Endodermal cell (in vitro differentiated cells): ENCODE results near the gene CALCR. TPM values are rescaled to one million over a fixed set of nuclear protein-coding genes. Genes with fewer than 3 reads are reported as not detected.

ENCODE experiments used
- DNase-seq: peaks from one replicate; pipeline ENCODE4 v3.0.0-alpha.2; 2017
- H3K27ac ChIP-seq: 2 replicates; pipeline ENCODE4 v1.5.1; 2013; ENCODE audit warnings: mild to moderate bottlenecking, low read depth, low read length, moderate library complexity
- H3K27me3 ChIP-seq: 2 replicates; pipeline ENCODE4 v1.6.1; 2013; ENCODE audit warnings: mild to moderate bottlenecking, low read length, moderate library complexity; ENCODE audit not compliant: insufficient read depth, control insufficient read depth, poor library complexity, severe bottlenecking
- H3K36me3 ChIP-seq: 2 replicates; pipeline ENCODE4 v1.7.0; 2013; ENCODE audit warnings: mild to moderate bottlenecking, low read length, moderate library complexity; ENCODE audit not compliant: control insufficient read depth, insufficient read depth
- H3K4me1 ChIP-seq: one replicate; pipeline ENCODE4 v1.7.0; 2013; ENCODE audit warnings: low read length; ENCODE audit not compliant: control insufficient read depth, insufficient read depth
- H3K4me3 ChIP-seq: 2 replicates; pipeline ENCODE4 v1.5.1; 2013; ENCODE audit warnings: mild to moderate bottlenecking, low read length, moderate library complexity
- H3K9ac ChIP-seq: 2 replicates; pipeline ENCODE4 v1.6.1; 2013; ENCODE audit warnings: mild to moderate bottlenecking, low read length, moderate library complexity; ENCODE audit not compliant: poor library complexity, severe bottlenecking; ENCODE audit errors: extremely low read depth
- H3K9me3 ChIP-seq: 2 replicates; pipeline ENCODE4 v1.6.1; 2013; ENCODE audit warnings: mild to moderate bottlenecking, low read length, moderate library complexity; ENCODE audit not compliant: control insufficient read depth
- H3K27ac Mint-ChIP-seq: 2 replicates; pipeline ENCODE4 v1.8.0; 2020; ENCODE audit warnings: mixed read lengths
- H3K27me3 Mint-ChIP-seq: 2 replicates; pipeline ENCODE4 v1.8.0; 2021; ENCODE audit warnings: mild to moderate bottlenecking, mixed read lengths; ENCODE audit not compliant: insufficient read depth
- H3K36me3 Mint-ChIP-seq: 2 replicates; pipeline ENCODE4 v1.8.0; 2020; ENCODE audit warnings: low read depth, mixed read lengths
- H3K4me1 Mint-ChIP-seq: 2 replicates; pipeline ENCODE4 v1.8.0; 2020; ENCODE audit warnings: mixed read lengths
- H3K4me3 Mint-ChIP-seq: 2 replicates; pipeline ENCODE4 v1.8.0; 2020; ENCODE audit warnings: mild to moderate bottlenecking, moderate library complexity, mixed read lengths
- H3K9me3 Mint-ChIP-seq: 2 replicates; pipeline ENCODE4 v1.8.0; 2020; ENCODE audit warnings: mild to moderate bottlenecking, mixed read lengths
- CTCF ChIP-seq: fragments of 200-600 bp; sonication (generic); conservative IDR thresholded peaks from 2 replicates; pipeline ENCODE4 v1.5.0; 2021; ENCODE audit warnings: antibody characterized with exemption, mild to moderate bottlenecking
- WGBS, 2 experiments: methylation state at CpG; one replicate each; pipeline versions ENCODE4 v1.1.5 to v1.1.7; 2013; ENCODE audit warnings: missing lambda C conversion rate in 2 of 2, mixed read lengths in 1 of 2; ENCODE audit not compliant: insufficient coverage in 1 of 2, insufficient read length in 1 of 2; 5-methylcytosine and 5-hydroxymethylcytosine counted together
- total RNA-seq, 2 donors: library from RNA; stranded (reverse); fragmentation: NEBNext Ultra II Directional in 1 of 2; extraction: Animal tissue kit (Norgen Biotek cat#: 25700) in 1 of 2; gene quantifications; 2 replicates in 1 of 2; 3 replicates in 1 of 2; pipeline ENCODE4 v1.2.1, GENCODE V29; 2021

Gene CALCR
- total RNA-seq, 2 donors from 2014 or later = 16.8 to 17.1 TPM

DNA sequence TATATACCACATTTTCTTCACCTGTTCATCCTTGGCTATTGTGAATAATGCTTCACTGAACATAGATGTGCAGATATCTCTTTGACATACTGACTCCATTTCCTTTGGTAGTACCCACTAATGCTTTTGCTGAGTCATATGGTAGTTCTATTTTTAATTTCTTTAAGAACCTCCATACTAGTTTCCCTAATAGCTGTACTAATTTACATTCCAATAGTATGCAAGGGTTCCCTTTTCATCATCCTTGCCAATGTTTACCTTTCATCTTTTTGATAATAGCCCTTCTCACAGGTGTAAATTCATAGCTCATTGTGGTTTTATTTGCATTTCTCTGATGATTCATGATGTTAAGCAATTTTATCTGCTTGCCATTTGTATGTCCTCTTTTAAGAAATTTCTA lies 159.9 kb downstream of the CALCR start:
- Histone ChIP-seq H3K36me3 (no peaks in the 10 kb centered on the region), H3K9ac (no peak overlapping the region), H3K27ac (no peak overlapping the region), H3K4me1 (no peaks in the 10 kb centered on the region), H3K9me3 (no peaks in the 10 kb centered on the region), H3K27me3 (no peaks in the 10 kb centered on the region), H3K4me3 (no peak overlapping the region)
- no peaks in the 10 kb centered on the region for H3K36me3 Mint-ChIP-seq
- no peak overlapping the region for H3K4me3 Mint-ChIP-seq
- DNase-seq = no peak
- H3K27me3 Mint-ChIP-seq = no peaks in the 10 kb centered on the region
- no peaks in the 10 kb centered on the region for H3K9me3 Mint-ChIP-seq
- no peak overlapping the region for H3K27ac Mint-ChIP-seq
- peaks cover 8% of the 10 kb centered on the region for H3K4me1 Mint-ChIP-seq
- TF ChIP-seq CTCF = no peak

DNA sequence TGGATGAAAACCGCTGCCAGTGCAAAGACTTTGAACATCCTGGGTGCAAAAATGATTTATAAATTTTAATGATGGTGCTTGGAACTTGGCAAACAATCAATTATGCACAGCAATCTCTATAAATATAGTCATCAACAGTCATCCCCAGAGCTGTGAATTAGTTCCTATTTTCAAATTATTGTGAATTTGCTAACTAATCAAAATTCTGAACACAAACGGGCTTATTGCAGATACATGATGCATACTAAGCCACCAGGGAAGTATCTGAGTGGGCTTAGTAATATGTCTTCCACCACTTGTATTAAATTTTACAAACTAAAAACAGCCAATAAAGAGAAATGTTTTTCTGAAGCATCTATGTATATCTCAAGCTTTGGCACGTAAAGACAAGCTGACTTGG lies 165.2 kb downstream of the CALCR start:
- H3K36me3 Mint-ChIP-seq = peaks cover 9% of the 10 kb centered on the region
- H3K9me3 Mint-ChIP-seq = peaks cover 25% of the 10 kb centered on the region
- H3K4me1 ChIP-seq = no peaks in the 10 kb centered on the region
- H3K27me3 Mint-ChIP-seq = no peaks in the 10 kb centered on the region
- H3K9ac ChIP-seq = no peak overlapping the region
- DNase-seq = no peak
- H3K36me3 ChIP-seq = no peaks in the 10 kb centered on the region
- H3K27me3 ChIP-seq = no peaks in the 10 kb centered on the region
- H3K4me3 ChIP-seq = no peak overlapping the region
- no peak overlapping the region for H3K27ac ChIP-seq
- no peak overlapping the region for H3K27ac Mint-ChIP-seq
- H3K4me1 Mint-ChIP-seq = peaks cover 4% of the 10 kb centered on the region
- 91 to 92% methylated on average over 3 of the region's 3 CpGs for WGBS, 2 experiments
- peaks cover 14% of the 10 kb centered on the region for H3K9me3 ChIP-seq
- TF ChIP-seq CTCF = no peak
- no peak overlapping the region for H3K4me3 Mint-ChIP-seq

- Mint-ChIP-seq H3K4me1 (peaks cover 7% of the 10 kb centered on the region), H3K27me3 (no peaks in the 10 kb centered on the region), H3K4me3 (no peak overlapping the region), H3K27ac (no peak overlapping the region), H3K9me3 (peaks cover 33% of the 10 kb centered on the region), H3K36me3 (peaks cover 16% of the 10 kb centered on the region)
- Histone ChIP-seq H3K4me3 (no peak overlapping the region), H3K36me3 (no peaks in the 10 kb centered on the region), H3K4me1 (peaks cover 4% of the 10 kb centered on the region), H3K27ac (no peak overlapping the region), H3K27me3 (no peaks in the 10 kb centered on the region), H3K9me3 (peaks cover 14% of the 10 kb centered on the region), H3K9ac (no peak overlapping the region)
- no peak for DNase-seq
- 83 to 96% methylated on average over 1 to 5 of the region's 5 CpGs for WGBS, 2 experiments
- TF ChIP-seq CTCF = peak; percentile 44
Measured at GRCh38 chr7:93407239-93407638, 167.3 kb downstream of the CALCR start.
